ENCODE measurements around the gene GARIN5B.

The GARIN5B gene

DNA sequence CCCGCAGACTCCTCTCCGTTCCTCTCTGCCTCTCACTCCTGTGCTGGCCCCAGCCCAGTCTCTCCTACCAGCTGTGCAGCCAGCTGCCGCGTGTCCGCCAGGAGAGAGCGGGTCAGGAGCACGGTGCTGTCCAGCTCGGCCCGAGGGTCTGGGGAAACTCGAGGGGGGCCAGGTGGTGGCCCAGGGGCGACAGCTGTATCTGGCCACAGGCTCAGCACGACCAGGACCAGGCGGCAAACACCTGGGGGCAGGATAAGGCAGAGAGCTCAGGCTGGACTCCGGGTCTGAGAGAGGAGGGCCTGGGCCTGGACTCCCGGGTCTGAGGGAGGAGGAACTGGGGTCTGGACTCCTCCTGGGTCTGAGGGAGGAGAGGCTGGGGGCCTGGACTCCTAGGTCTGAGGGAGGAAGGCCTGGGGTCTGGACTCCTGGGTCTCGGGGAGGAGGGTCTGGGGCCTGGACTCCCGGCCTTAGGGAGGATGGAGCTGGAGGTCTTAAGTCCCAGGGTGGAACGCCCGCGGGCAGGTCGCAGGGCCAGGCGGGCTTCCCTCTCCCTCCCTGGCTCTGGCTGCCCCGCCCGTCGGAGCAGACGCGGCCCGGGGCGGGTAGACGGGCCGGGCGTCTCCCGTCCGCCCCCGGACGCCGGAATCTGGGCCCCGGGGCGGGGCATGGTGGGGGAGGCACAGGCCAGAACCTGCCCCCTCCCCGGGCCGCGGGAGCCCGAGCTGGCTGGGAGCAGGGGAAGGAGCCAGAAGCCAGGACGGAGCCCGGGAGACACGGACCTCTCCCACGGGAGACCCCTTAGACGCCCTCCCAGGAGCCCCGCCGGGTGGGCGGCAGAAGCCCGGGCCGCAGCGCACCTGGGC lies 5.9 kb upstream of the GARIN5B start:
- no peak for DNase-seq

GRCh38 chr19:55368106-55368505 lies 5.0 kb upstream of the GARIN5B start:
- no peak for DNase-seq

- no peak for DNase-seq
These were observed 3.7 kb upstream of the GARIN5B start for GRCh38 chr19:55366790-55367189.

DNA sequence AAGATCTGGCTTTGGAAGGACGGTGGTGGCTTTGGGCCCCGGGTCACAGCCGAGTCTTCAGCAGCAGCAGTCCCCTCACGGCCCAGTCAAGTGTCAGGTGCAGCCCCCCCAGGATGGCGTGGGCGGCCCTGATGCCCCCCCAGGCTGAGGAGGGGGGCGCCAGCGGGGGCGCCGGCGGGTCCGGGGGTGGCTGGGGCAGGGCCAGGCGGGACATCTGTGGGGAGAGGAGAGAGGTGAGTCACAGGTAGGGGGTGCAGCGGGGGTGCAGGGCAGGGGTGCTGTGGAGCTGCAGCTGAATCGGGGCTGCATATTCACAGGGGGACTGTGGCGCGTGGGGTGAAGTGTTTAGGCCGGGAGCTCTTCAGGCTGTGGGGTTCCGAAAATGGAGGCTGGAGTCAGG lies 2.9 kb upstream of the GARIN5B start:
- DNase-seq: no peak

- DNase-seq: no peak
These were observed 2.2 kb upstream of the GARIN5B start for GRCh38 chr19:55365245-55365644.

DNA sequence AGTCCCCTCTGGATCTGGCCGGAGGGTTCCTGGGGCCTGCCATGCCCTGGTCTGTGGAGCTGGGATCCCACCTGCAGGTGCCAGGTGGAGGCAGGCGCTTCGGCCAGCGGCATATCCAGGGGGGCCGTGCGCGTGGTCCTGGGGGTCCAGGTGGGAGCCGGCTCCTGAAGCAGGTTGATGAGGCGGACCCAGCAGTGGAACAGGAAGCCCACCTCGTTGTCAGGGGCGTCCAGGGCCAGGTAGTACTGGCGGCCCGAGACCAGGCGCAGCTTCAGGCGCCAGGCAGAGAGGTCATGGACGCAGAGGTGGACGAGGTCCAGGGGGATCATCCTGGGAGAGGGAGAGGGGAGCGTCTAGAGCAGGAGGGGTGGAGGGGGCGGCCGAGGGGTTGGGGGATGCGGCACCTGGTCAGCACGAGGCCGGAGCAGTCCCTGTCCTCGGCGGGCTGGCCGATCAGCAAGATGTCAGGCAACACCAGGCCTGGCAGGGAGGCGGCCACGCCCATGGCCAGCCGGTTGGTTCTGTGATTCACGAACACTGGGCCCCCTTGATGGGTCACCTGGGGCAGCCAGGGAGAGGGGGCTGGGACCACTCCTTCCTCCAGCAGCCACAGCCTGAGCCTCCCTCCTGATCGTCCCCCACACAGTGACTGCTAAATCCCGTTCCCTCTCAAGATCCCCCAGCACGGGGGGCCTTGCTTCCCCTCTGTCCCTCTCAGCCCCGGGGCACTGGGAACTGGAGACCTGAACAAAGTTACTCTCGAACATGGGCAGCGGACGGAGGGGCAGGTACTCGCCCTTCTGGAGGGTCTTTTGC lies 678 bp downstream of the GARIN5B start:
- DNase-seq: no peak

- DNase-seq: no peak
These were observed 2.2 kb downstream of the GARIN5B start for GRCh38 chr19:55360902-55361301.

DNA sequence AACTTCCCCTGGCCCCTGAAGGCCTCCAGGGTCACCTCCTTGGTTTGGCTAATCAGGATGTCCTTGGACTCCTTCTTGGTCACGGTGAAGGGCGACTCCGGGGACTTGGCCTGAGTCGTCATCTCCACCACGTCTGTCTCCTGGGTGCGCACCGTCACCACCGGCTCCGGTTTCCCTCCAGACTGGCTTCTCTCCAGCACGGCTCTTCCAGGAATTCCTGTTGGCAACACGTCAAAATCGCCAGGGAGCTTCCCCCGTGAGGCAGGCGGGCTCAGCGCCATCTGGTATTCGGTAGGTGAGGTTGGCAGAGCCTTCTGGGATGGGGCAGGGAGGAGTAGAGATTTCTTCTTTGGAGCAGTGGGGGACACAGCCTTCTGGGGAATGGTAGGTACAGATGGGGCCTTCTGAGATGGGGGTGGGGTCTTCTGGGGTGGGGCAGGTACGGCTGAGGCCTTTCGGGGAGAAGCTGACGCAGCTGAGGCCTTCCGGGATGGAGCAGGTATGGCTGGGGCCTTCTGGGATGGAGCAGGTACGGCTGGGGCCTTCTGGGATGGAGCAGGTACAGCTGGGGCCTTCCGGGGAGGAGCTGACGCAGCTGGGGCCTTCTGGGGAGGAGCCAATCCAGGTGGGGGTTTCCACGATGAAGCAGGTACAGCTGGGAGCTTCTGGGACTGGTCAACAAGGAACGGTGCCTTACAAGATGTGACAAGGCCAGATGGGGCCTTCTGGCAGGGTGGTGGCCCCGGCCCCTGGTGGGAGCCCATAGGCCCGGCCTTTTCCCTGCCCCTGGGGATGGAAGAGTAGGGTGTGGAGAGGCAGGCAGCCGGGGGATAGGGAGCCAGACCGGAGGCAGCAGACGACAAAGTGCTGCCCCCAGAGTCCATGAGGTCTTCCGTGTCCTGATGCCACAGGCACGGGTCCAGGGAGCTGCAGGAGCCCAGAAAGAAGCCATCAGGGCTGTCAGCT lies 3.8 kb downstream of the GARIN5B start:
- no peak for DNase-seq

GRCh38 chr19:55358493-55358892 lies 4.6 kb downstream of the GARIN5B start:
- no peak for DNase-seq

DNA sequence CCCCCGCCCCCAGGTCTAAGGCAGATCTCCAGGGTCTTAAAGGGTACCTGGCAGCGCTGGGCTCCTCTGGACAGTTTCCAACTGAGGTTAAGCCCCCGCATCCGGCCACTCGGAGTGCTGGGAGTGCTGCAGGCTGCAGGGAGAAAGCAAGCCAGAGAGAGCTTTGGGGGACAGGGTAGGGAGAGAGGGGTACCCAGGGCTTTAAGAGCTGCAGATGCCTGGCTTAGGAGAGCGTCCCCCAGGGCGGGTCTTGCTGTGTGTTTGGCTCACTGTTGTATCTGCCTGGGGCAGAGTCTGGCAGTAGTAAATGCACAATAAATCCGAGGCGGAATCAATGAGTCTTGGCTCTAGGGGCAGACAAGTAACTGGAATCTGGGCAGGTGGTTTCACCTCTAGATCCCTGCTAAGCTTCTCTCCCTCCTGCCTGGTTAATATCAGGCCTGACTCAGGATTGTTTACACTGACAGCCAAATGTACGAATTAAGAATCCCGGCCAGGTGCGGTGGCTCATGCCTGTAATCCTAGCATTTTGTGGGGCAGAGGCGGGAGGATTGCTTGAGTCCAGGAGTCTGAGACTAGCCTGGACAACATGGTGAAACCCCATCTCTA lies 7.7 kb downstream of the GARIN5B start:
- DNase-seq: no peak

DNA sequence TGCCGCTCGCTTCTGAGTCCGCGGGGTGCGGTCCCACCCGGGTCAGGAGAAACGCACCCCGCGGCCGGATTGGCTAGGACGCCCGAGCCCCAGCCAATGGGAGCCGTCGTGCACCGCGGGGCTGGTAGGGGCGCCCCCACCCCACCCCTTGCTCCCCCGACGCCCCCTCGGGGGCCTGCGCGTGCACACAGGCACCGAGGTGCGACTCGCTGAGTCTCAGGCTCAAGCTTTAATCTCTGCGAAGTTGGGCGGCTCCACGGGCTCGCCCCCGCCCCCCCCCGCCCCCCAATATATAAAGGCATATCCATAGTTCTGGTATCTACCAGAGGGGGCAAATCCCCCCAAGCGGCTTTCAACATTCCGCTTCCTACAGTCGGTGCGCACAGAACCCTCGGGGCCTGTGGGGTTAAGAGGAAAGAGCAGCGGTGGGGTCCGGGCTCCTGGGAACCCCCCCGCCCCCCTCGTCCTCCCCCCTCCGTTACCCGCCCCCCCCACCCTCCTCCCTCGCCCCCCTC lies 8.3 kb downstream of the GARIN5B start, which contains the start of gene COX6B2:
Gene COX6B2, minus strand, starts transcription at position 22 of the 515 bp plus-strand sequence. CDS start 198 bp downstream, outside the sequence.
- DNase-seq: no peak

DNA sequence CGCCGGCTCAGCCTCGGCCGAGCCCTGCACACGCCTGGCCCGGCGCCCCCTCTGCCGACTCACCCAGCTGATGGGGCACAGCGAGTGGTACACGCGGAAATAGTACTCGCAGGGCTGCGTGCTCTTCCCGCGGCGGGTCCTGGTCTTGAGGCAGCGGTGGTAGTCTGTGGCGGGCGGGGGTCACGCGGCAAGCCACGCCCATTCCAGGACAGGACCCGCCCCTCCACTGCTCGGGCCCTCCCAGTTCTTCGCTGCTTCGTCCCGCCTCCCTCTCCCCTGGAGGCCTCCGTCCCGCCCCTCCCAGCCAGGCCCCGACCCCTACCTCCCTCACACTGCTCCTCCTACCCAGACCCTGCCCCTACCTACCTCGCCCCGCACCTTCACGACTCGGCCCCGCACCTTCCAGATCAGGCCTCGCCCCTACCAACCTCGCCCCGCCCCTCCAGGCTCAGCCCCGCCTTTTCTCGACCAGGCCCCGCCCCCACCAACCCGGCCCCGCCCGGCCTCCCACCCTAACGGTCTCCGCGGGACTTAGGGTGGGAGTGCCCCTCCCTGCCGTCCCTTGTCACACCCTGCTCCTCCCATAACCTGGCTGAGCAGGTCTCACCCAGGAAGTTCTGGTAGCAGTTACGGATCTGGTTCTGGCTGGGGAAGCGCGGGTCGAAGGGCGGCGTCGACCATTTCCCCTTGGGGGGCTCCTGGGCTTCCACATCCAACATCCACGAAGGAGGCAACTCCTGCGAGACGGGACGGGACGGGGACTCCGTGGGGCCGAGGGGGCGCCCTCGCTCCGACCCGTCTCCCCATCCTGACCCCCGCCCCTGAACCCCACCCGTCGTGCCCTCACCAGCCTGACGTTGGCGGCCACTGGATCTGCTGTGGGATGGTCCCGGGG lies 9.0 kb downstream of the GARIN5B start:
- DNase-seq: no peak

- no peak for DNase-seq
These were observed 9.7 kb downstream of the GARIN5B start for GRCh38 chr19:55353356-55353802.

DNA sequence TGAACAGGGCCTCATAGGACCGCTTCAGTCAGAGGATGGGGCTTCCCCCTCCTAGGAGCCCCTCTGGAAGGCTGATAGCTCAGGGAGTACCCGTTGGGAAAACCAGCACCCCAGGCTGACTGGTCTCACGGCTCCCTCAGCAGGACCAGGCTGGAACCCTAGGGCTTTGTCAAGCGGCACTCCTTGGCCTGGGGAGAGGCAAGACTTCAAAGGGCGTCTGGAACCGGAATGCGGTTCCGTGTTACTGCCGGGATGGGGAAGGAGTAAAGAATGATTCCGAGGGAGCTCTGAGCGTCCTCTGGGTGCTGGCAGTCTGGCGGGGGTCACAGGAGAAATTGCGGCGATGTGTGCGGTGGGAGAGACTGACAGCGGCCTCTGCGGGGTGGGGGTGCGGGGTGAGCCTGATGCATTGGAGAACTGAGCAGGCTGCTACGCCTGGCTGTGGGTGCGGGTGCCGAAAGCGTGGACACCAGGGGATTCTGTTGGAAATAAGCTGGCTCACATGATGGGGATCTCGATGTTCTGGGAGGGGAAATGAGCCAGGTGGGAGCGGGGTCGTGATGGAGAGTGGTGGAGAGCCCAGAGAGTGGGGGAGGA lies 10.4 kb downstream of the GARIN5B start:
- DNase-seq: no peak

DNA sequence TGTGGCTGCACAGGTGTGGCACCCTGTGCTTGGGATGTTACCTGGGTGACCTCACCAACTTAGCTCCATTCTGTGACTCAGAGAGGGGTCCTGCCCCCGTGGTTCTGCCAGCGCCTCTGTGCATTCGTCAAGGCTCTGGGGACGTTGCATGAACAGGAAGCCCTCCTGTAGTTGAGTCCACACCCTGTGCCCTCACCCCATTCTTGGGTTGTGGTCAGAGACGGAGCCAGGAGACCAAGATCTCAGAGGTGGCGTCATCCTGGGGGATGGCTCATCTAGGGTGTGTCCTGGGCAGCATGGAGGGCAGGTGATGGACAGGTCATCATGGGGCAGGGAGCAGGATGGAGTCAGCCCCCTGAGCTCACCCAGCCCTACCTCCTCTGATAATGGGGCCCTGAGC lies 11.0 kb downstream of the GARIN5B start:
- no peak for DNase-seq

DNA sequence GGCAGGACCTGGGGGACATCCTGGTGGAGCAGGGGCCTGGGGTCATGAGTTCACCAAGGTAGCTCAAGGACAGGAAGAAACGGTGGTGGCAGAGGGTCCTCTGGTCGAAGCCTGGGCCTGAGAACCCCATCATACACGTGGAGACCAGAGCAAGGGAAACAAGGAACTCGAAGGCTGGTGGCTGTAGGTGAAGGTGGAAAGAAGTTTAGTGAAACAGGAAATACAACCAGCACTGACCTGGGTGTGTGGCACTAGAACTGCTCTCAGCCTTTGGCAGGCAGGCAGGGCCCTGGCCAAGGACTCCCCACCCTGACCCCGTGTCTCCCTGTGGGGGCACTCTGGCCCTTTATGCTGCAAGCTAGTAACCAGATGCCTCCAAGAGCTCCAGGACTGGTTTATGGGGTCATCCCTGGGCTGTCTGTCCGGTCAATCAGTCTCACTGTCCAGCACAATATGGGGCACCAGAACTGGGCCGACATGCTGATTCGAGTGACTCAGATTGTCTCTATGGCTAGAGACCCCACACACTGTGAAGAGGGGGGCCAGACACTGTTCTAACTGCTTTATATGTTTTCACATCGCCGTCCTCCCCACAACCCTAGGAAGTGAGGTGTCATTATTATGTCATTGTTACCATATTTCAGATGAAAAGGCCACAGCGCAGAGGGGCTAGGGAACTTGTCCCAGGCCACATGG lies 12.3 kb downstream of the GARIN5B start:
- DNase-seq: no peak

- DNase-seq: no peak
These were observed 14.6 kb downstream of the GARIN5B start for GRCh38 chr19:55348317-55349034.

DNA sequence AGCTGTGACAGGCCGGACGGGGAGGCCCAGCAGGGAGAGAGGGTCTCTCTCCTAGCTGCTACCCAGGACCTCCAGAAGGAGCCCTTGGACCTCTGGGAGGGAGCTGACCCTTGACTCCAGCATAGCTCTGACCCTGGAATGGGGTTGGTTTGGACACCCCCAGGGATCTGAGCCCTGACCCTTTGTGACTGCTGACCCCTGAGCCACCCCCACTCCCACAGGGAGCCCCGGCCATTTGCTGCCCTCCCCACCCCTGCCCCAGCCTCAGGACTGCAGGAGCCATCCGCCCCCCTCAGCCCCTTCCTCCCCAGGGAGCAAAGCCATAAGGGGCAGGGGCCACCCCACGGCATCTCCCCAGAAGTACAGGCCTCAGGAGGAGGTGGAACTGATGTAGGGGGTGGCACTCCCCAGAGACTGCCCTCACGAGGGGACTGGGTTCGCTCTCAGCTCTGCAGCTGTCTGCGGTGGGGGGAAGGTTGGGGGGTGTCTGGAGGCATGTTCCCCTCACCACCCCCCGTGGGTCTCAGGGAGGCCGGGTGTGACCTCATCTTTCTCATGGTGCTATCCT lies 15.5 kb downstream of the GARIN5B start:
- DNase-seq: no peak

Data from NCI-H1092 (cell line).